ENCODE data around the gene BCL2L13. TPM values are rescaled to one million over a fixed set of nuclear protein-coding genes. Genes with fewer than 3 reads are reported as not detected.

BCL2L13 gene
- total RNA-seq, 2 experiments from 2014 or later: 26.0 to 27.0 TPM

DNA sequence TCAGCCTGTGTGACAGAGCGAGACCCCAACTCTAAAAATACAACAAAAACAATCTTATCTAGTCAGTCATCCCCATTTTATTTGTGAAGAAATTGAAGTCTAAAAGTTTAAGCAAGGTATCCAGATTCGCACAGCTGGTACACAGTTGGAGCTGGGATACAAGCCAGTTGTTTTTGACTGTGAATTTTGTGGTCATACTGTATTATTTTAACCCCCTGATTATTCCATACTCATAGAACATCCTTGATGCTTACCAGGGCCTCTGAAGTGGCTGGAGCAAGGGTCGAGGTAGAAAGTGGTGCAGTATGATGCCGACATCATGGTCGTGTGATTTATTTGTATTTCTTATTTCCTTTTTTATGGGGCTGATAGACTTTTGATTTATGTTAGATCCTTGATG lies 85.7 kb downstream of the BCL2L13 start:
- DNase-seq (no peak), ATAC-seq (no peak)
- ChIA-PET CTCF (no interaction called here), POLR2A (interaction anchor here (0.5 kb wide), 1 partner anchor 13 kb away, joined by 3 read pairs; no protein-coding TSS in a partner anchor)
- peaks cover 13% of the 10 kb centered on the region for H3K4me1 Mint-ChIP-seq (ENCODE audit: low read depth)
- no peaks in the 10 kb centered on the region for H3K27me3 Mint-ChIP-seq (ENCODE audit: low read depth)
- H3K36me3 Mint-ChIP-seq (ENCODE audit: low read depth): peaks cover 11% of the 10 kb centered on the region
- no peak overlapping the region for H3K27ac Mint-ChIP-seq
- no peak overlapping the region for H3K4me3 Mint-ChIP-seq
- no peaks in the 10 kb centered on the region for H3K9me3 Mint-ChIP-seq (ENCODE audit: insufficient read depth)

DNA sequence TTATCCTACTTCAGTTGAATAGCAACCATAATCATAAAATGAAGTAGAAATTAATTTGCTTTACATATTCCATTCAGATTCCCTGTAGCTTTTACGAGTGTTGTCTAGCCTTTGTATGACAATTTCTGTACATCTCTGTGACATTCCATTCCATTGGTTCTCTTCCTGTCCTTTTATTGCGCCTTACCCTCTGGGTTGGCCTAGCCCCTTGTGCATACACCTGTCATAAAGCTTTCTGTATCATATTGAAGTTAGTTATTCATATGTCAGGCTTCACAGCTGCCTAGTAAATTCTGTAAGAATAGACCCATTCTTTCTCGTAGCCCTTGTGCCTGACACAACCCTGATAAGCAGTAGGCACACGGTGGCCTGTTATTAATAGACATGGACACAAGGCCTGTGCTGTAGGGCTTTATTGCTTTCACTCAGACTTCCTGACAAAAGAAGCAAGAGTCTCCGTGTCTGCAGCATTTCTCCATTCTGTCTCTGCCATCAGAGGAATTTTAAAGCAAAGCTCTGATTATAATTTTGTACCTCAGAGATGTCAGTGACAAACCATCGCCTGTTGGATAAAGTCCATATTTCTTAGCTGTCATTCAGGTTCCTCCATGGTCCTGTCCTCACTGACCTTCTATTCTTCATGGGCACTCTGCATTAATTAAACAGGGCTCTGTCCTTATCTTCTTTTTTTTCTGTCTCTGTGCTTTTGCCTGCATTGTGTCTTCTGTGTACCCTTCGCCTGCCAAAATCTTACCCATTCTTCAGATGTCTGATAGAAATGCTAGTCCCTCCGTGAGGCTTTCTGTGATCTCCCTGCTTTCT lies 86.3 kb downstream of the BCL2L13 start:
- DNase-seq (no peak), ATAC-seq (no peak)
- Mint-ChIP-seq H3K4me1 (ENCODE audit: low read depth) (peaks cover 13% of the 10 kb centered on the region), H3K27me3 (ENCODE audit: low read depth) (no peaks in the 10 kb centered on the region), H3K9me3 (ENCODE audit: insufficient read depth) (no peaks in the 10 kb centered on the region), H3K4me3 (no peak overlapping the region), H3K36me3 (ENCODE audit: low read depth) (peaks cover 12% of the 10 kb centered on the region), H3K27ac (no peak overlapping the region)
- ChIA-PET CTCF (no interaction called here), POLR2A (interaction anchor here (0.5 kb wide), 1 partner anchor 14 kb away, joined by 3 read pairs; no protein-coding TSS in a partner anchor)

DNA sequence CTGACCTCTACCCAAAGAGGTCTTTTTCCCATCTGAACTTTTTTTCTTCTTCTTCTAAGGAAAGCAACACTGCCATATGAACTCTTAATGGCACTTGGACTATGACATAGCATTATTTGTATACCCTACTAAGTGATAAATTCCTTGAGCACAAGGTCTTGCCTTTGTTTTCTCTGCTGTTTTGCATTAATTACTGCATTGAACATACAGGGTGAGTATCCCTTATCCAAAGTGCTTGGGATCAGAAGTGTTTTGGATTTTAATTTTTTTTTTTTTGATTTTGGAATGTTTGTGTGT lies 86.9 kb downstream of the BCL2L13 start:
- no peak for ATAC-seq
- H3K4me1 Mint-ChIP-seq (ENCODE audit: low read depth): peaks cover 13% of the 10 kb centered on the region
- H3K36me3 Mint-ChIP-seq (ENCODE audit: low read depth): peaks cover 12% of the 10 kb centered on the region
- H3K27me3 Mint-ChIP-seq (ENCODE audit: low read depth): no peaks in the 10 kb centered on the region
- H3K9me3 Mint-ChIP-seq (ENCODE audit: insufficient read depth): no peaks in the 10 kb centered on the region
- DNase-seq: no peak
- CTCF ChIA-PET: no interaction called here
- no peak overlapping the region for H3K27ac Mint-ChIP-seq
- H3K4me3 Mint-ChIP-seq: no peak overlapping the region
- POLR2A ChIA-PET: no interaction called here

DNA sequence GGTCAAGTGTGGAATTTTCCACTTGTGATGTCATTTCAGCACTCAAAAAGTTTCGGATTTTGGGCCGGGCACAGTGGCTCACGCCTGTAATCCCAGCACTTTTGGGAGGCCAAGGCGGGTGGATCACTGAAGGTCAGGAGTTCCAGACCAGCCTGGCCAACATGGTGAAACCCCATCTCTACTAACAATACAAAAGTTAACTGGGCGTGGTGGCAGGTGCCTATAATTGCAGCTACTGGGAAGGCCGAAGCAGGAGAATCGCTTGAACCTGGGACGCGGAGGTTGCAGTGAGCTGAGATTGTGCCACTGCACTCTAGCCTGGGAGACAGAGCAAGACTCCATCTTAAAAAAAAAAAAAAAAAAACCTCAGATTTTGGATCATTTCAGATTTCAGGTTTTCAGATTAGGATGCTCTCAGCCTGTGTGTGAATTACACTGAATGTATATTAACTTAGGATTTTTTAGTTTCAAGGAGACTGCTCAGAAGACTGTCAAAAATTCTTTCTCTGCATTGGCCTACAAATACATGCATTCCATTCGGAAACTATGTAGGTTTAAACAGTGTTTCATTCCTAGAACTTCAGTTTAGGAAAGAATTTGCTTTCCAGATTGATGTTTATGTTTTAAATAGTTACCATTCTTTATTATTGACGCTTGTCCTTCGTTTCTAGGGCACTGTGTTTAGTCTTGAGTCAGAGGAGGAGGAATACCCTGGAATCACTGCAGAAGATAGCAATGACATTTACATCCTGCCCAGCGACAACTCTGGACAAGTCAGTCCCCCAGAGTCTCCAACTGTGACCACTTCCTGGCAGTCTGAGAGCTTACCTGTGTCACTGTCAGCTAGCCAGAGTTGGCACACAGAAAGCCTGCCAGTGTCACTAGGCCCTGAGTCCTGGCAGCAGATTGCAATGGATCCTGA lies 87.7 kb downstream of the BCL2L13 start:
- DNase-seq (peak; percentile 31), ATAC-seq (peak; percentile 57)
- Mint-ChIP-seq H3K27me3 (ENCODE audit: low read depth) (no peaks in the 10 kb centered on the region), H3K27ac (peak overlapping the region; percentile 65), H3K36me3 (ENCODE audit: low read depth) (peaks cover 12% of the 10 kb centered on the region), H3K4me1 (ENCODE audit: low read depth) (peaks cover 13% of the 10 kb centered on the region), H3K4me3 (no peak overlapping the region), H3K9me3 (ENCODE audit: insufficient read depth) (no peaks in the 10 kb centered on the region)
- ChIA-PET CTCF (interaction anchor here (1.1 kb wide), 1 partner anchor 16 kb away, joined by 7 read pairs; no protein-coding TSS in a partner anchor), POLR2A (interaction anchor here (1.1 kb wide), 1 partner anchor 87 kb away, joined by 4 read pairs; the partner anchor contains the start of gene BCL2L13)

DNA sequence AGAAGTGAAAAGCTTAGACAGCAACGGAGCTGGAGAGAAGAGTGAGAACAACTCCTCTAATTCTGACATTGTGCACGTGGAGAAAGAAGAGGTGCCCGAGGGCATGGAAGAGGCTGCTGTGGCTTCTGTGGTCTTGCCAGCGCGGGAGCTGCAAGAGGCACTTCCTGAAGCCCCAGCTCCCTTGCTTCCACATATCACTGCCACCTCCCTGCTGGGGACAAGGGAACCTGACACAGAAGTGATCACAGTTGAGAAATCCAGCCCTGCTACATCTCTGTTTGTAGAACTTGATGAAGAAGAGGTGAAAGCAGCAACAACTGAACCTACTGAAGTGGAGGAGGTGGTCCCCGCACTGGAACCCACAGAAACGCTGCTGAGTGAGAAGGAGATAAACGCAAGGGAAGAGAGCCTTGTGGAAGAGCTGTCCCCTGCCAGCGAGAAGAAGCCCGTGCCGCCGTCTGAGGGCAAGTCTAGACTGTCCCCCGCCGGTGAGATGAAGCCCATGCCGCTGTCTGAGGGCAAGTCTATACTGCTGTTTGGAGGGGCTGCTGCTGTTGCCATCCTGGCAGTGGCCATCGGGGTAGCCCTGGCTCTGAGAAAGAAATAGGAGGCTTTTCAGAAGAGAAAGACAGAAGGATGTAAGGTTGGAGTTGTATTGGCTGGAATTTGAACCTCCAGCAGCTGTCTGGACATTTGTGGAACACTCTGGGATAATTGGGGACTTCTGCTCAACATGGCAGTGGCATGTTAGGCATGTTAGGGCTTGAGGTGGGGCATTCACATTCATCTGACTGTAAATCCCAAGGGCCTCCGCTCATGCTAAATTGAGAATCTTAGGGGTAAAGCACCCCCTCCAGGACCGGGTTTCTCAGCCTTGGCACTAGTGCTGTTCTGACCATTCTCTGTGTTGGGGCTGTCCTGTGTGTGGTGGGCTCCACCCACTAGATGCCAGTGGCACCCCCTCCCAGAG lies 88.7 kb downstream of the BCL2L13 start:
- Mint-ChIP-seq H3K4me1 (ENCODE audit: low read depth) (peaks cover 13% of the 10 kb centered on the region), H3K36me3 (ENCODE audit: low read depth) (peaks cover 14% of the 10 kb centered on the region), H3K27ac (peak overlapping the region; percentile 65), H3K27me3 (ENCODE audit: low read depth) (no peaks in the 10 kb centered on the region), H3K9me3 (ENCODE audit: insufficient read depth) (no peaks in the 10 kb centered on the region), H3K4me3 (no peak overlapping the region)
- ChIA-PET CTCF (interaction anchor here (1.1 kb wide), 1 partner anchor 15 kb away, joined by 7 read pairs; no protein-coding TSS in a partner anchor), POLR2A (interaction anchor here (1.1 kb wide), 1 partner anchor 88 kb away, joined by 4 read pairs; the partner anchor contains the start of gene BCL2L13)
- peak; percentile 44 for ATAC-seq
- DNase-seq: no peak

DNA sequence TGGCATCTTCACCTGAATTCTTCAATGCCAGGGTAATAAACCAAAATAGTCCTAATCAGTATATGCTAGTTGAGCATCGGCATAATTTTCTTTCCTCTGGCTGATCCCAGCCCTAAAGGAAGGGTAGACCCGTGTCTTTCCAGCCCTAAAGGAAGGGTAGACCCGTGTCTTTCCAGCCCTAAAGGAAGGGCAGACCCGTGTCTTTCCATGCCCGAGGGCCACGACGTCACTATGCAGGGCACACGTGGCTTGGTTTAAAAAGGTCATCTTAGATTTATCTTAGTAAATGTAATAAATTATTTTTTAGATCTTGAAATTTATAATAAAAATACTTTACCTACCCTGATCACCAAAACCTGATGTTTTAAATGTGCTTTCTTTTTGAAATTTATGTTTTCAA lies 90.2 kb downstream of the BCL2L13 start:
- no peak for DNase-seq
- ATAC-seq: no peak
- Mint-ChIP-seq H3K36me3 (ENCODE audit: low read depth) (peaks cover 24% of the 10 kb centered on the region), H3K27ac (no peak overlapping the region), H3K4me3 (no peak overlapping the region), H3K9me3 (ENCODE audit: insufficient read depth) (no peaks in the 10 kb centered on the region), H3K4me1 (ENCODE audit: low read depth) (peaks cover 16% of the 10 kb centered on the region), H3K27me3 (ENCODE audit: low read depth) (no peaks in the 10 kb centered on the region)
- POLR2A ChIA-PET: no interaction called here
- CTCF ChIA-PET: no interaction called here

DNA sequence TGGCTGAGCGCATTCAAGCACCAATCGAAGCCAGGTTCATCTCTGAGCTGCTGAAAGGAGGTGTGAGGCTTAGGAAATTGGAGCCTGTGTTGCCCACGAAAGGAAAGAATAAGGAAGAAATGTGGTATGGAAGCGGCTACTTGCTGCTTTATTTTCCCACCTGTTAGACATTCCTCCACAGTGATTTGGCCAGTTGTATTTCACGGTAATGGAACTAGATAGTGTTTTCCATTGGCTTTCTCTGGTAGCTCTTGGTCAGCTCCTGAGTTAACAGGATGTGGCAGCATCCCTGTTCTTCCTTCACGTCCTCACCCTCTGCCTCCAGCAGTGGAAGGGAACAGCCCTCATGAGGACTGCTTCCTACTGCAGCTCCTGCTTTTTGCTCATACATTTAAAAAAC lies 91.0 kb downstream of the BCL2L13 start:
- H3K27me3 Mint-ChIP-seq (ENCODE audit: low read depth): no peaks in the 10 kb centered on the region
- ATAC-seq (no peak), DNase-seq (no peak)
- ChIA-PET CTCF (interaction anchor here (1.0 to 1.4 kb wide), 2 partner anchors 13 to 55 kb away, joined by 3 read pairs; no protein-coding TSS in a partner anchor), POLR2A (no interaction called here)
- H3K4me3 Mint-ChIP-seq: no peak overlapping the region
- H3K4me1 Mint-ChIP-seq (ENCODE audit: low read depth): peaks cover 24% of the 10 kb centered on the region
- H3K36me3 Mint-ChIP-seq (ENCODE audit: low read depth): peaks cover 27% of the 10 kb centered on the region
- H3K27ac Mint-ChIP-seq: no peak overlapping the region
- H3K9me3 Mint-ChIP-seq (ENCODE audit: insufficient read depth): no peaks in the 10 kb centered on the region

DNA sequence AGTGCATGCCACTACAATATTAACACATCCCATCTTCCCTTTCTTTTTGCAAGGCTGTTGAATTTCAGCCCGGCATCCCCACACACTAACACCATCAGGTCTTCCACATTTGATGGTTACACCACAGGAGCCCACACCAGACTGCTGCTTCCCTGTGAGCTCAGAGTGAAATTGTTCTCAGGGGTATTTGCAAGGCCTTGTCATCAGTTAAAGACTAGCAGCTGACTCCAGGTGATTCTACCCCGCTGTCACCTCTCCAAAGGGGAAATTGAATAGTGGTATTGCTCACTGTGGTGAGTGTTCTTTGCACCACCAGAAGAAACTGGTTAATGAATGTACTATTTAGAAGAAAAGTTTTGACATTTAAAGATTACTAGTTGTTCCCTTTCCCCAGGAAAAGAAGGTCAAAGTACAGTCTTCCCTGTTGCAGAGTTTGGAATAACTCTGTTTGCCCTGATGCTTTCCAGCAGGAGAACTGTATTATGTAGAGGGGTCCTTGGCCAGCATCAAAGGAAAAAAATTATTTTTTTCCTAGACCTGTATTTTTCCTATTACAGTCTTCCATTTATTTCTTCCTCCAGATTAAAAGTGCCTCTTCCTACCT lies 93.8 kb downstream of the BCL2L13 start:
- Mint-ChIP-seq H3K36me3 (ENCODE audit: low read depth) (peaks cover 25% of the 10 kb centered on the region), H3K27ac (no peak overlapping the region), H3K9me3 (ENCODE audit: insufficient read depth) (no peaks in the 10 kb centered on the region), H3K27me3 (ENCODE audit: low read depth) (no peaks in the 10 kb centered on the region), H3K4me1 (ENCODE audit: low read depth) (peaks cover 16% of the 10 kb centered on the region), H3K4me3 (no peak overlapping the region)
- DNase-seq: no peak
- ChIA-PET CTCF (interaction anchor here (1.1 kb wide), 1 partner anchor 9 kb away, joined by 4 read pairs; no protein-coding TSS in a partner anchor), POLR2A (interaction anchor here (0.6 kb wide), 1 partner anchor 45 kb away, joined by 3 read pairs; no protein-coding TSS in a partner anchor)
- no peak for ATAC-seq

DNA sequence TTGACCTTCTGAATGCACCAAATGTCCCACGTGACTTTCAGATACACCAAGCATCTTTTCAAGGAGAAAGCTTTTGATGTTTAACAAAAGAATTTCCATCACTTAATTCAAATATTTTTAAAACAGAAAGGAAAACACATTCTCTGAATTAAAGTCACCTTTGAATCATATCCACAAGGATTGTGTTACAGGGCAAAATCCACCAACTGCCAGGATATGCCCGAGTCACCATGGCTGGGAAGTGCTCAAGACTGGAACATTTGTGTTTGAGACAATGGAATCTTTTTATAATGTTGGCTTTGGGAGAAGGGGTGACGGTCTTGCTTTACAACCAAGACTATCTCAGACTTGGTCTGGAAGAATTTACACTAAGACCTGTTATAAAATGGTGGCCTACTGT lies 94.9 kb downstream of the BCL2L13 start:
- no peaks in the 10 kb centered on the region for H3K9me3 Mint-ChIP-seq (ENCODE audit: insufficient read depth)
- peaks cover 16% of the 10 kb centered on the region for H3K4me1 Mint-ChIP-seq (ENCODE audit: low read depth)
- H3K27ac Mint-ChIP-seq: no peak overlapping the region
- no peaks in the 10 kb centered on the region for H3K27me3 Mint-ChIP-seq (ENCODE audit: low read depth)
- POLR2A ChIA-PET: interaction anchor here (1.7 kb wide), 1 partner anchor 94 kb away, joined by 4 read pairs; no protein-coding TSS in a partner anchor
- CTCF ChIA-PET: interaction anchor here (1.5 to 3.9 kb wide), 3 partner anchors 9 to 95 kb away, joined by 3 to 17 read pairs (median 4); partner anchors contain the start of gene BCL2L13
- ATAC-seq (no peak), DNase-seq (no peak)
- peaks cover 29% of the 10 kb centered on the region for H3K36me3 Mint-ChIP-seq (ENCODE audit: low read depth)
- no peak overlapping the region for H3K4me3 Mint-ChIP-seq

DNA sequence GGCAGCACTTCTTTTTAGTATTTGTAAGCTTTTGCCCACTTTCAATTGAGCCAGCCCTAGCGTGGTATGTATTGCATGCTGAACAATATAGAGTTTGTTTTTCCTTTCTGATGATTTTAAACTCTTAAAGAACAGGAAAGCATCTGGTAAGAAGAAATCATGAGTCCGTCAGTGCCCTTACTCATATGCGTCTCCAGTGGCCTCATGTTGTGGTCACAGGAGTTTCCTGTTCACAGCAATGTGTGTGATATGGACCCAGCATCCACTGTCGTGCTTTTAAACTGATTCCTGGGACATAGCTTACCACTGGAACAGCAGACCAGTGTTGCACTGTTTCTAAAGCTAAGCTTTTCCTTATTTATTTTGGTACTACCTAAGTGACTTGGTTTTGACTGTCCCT lies 95.6 kb downstream of the BCL2L13 start:
- Mint-ChIP-seq H3K36me3 (ENCODE audit: low read depth) (peaks cover 27% of the 10 kb centered on the region), H3K9me3 (ENCODE audit: insufficient read depth) (no peaks in the 10 kb centered on the region), H3K4me3 (no peak overlapping the region), H3K27ac (peak overlapping the region; percentile 69), H3K27me3 (ENCODE audit: low read depth) (no peaks in the 10 kb centered on the region), H3K4me1 (ENCODE audit: low read depth) (peaks cover 16% of the 10 kb centered on the region)
- ChIA-PET POLR2A (interaction anchor here (1.7 kb wide), 1 partner anchor 95 kb away, joined by 4 read pairs; no protein-coding TSS in a partner anchor), CTCF (interaction anchor here (1.1 to 3.9 kb wide), 6 partner anchors 8 to 342 kb away, joined by 3 to 17 read pairs (median 4); partner anchors contain the start of gene BCL2L13)
- peak; percentile 75 for ATAC-seq
- DNase-seq: peak; percentile 56

Data from activated CD8-positive, alpha-beta T cell treated with anti-CD3 and anti-CD28 coated beads, Interleukin-2, amount 10 ng/mL, durations not matched to agents 7 days and 5 days (primary cell).